ENCODE data around the gene DNAJB6. TPM values are rescaled to one million over a fixed set of nuclear protein-coding genes. Genes with fewer than 3 reads are reported as not detected.
A peak's percentile ranks its signal among the peaks of the same experiment; 100 is the strongest.
"Not testable (repeated sequence)": the region's sequence is repeated elsewhere in the genome, so short reads cannot be mapped to it uniquely, and the experiment has no call there.

The DNAJB6 gene
- total RNA-seq, 2 donors from 2014 or later = 78.0 to 81.8 TPM

- Histone ChIP-seq H3K27me3 (no peaks in the 10 kb centered on the region), H3K4me1 (no peaks in the 10 kb centered on the region), H3K9me3 (no peaks in the 10 kb centered on the region), H3K4me3 (no peak overlapping the region), H3K9ac (ENCODE audit: low read depth in 2 of 2, low read length in 2 of 2) (no peak overlapping the region), H3K36me3 (no peaks in the 10 kb centered on the region), H3K27ac (no peak overlapping the region)
- no peak for DNase-seq
- intact Hi-C loops (cut with DNase I) = no loop called here
- TF ChIP-seq CTCF (IDR thresholded peaks at IDR 0.05) = no peak
Observed at GRCh38 chr7:157329447-157329846, 7.4 kb upstream of the DNAJB6 start.

GRCh38 chr7:157330567-157330966, 6.2 kb upstream of the DNAJB6 start:
- not testable (repeated sequence) for H3K4me1 ChIP-seq; DNase-seq; H3K9me3 ChIP-seq; H3K27me3 ChIP-seq; H3K27ac ChIP-seq; H3K36me3 ChIP-seq; H3K9ac ChIP-seq (ENCODE audit: low read depth in 2 of 2, low read length in 2 of 2); H3K4me3 ChIP-seq
- intact Hi-C loops (cut with DNase I) = loop anchor here (10.0 kb wide), 1 partner anchor 56 kb away; no protein-coding TSS in a partner anchor

GRCh38 chr7:157331049-157331448, 5.8 kb upstream of the DNAJB6 start:
- H3K9ac ChIP-seq (ENCODE audit: low read depth in 2 of 2, low read length in 2 of 2); H3K4me3 ChIP-seq; H3K27ac ChIP-seq; H3K9me3 ChIP-seq; H3K27me3 ChIP-seq; H3K4me1 ChIP-seq; DNase-seq; H3K36me3 ChIP-seq: not testable (repeated sequence)
- intact Hi-C loops (cut with DNase I) = loop anchor here (10.0 kb wide), 1 partner anchor 56 kb away; no protein-coding TSS in a partner anchor

GRCh38 chr7:157335236-157335635, 1.6 kb upstream of the DNAJB6 start:
- Histone ChIP-seq H3K9me3 (no peaks in the 10 kb centered on the region), H3K36me3 (no peaks in the 10 kb centered on the region), H3K27ac (no peak overlapping the region), H3K4me3 (no peak overlapping the region), H3K9ac (ENCODE audit: low read depth in 2 of 2, low read length in 2 of 2) (no peak overlapping the region), H3K27me3 (no peaks in the 10 kb centered on the region), H3K4me1 (peaks cover 6% of the 10 kb centered on the region)
- no peak for DNase-seq
- TF ChIP-seq CTCF (IDR thresholded peaks at IDR 0.05) = no peak
- intact Hi-C loops (cut with DNase I) = loop anchor here (10.0 kb wide), 1 partner anchor 60 kb away; no protein-coding TSS in a partner anchor

- H3K4me1 ChIP-seq = peaks cover 10% of the 10 kb centered on the region
- no peaks in the 10 kb centered on the region for H3K27me3 ChIP-seq
- peak overlapping the region; percentile 67 for H3K27ac ChIP-seq
- DNase-seq = no peak
- peak overlapping the region; percentile 42 for H3K4me3 ChIP-seq
- peak overlapping the region; percentile 68 to 88 for H3K9ac ChIP-seq (ENCODE audit: low read depth in 2 of 2, low read length in 2 of 2)
- H3K36me3 ChIP-seq = no peaks in the 10 kb centered on the region
- intact Hi-C loops (cut with DNase I) = loop anchor here (10.0 kb wide), 1 partner anchor 61 kb away; no protein-coding TSS in a partner anchor
- no peak for TF ChIP-seq CTCF (IDR thresholded peaks at IDR 0.05)
- H3K9me3 ChIP-seq = no peaks in the 10 kb centered on the region
Observed at GRCh38 chr7:157335991-157336382, 817 bp upstream of the DNAJB6 start.

GRCh38 chr7:157337316-157338149, 729 bp downstream of the DNAJB6 start:
- no peak for TF ChIP-seq CTCF (IDR thresholded peaks at IDR 0.05)
- peaks cover 10% of the 10 kb centered on the region for H3K4me1 ChIP-seq
- H3K36me3 ChIP-seq = no peaks in the 10 kb centered on the region
- no peaks in the 10 kb centered on the region for H3K27me3 ChIP-seq
- no peaks in the 10 kb centered on the region for H3K9me3 ChIP-seq
- peak overlapping the region; percentile 67 for H3K27ac ChIP-seq
- DNase-seq = peak; percentile 74
- intact Hi-C loops (cut with DNase I) = loop anchor here (10.0 kb wide), 1 partner anchor 63 kb away; no protein-coding TSS in a partner anchor
- peak overlapping the region; percentile 83 to 96 for H3K9ac ChIP-seq (ENCODE audit: low read depth in 2 of 2, low read length in 2 of 2)
- H3K4me3 ChIP-seq = peak overlapping the region; percentile 42
